G401.6 (cell line): ENCODE results near the gene DPEP2.
"Not testable (repeated sequence)": the region's sequence is repeated elsewhere in the genome, so short reads cannot be mapped to it uniquely, and the experiment has no call there.

Experiments
- FAIRE-seq: peaks from 2 replicates; lab custom pipeline; 2012; peaks lifted over from hg19 to GRCh38; lab: Jason Lieb, UNC

Gene DPEP2

DNA sequence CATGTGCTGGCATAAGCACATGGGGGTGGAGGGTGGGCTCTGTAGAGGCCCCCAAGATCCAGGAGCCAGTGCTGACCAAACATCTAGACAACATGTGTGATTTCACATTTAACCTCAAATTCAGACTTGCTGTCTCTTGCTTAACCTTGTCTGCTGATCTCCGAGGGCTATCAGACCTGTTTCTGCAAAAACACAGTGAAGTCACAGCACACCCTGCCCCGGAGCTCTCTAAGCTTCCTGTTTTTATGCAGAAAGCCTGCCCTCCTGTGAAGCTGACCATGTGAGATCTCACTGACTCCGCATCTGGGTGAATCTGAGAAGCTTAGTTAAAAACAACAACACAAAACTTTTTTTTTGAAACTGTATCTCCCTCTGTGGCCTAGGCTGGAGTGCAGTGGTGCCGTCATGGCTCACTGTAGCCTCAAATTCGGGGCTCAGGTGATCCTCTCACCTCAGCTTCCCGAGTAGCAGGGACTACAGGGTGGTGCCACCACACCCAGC is 6.6 kb upstream of the DPEP2 start:
- no peak for FAIRE-seq

DNA sequence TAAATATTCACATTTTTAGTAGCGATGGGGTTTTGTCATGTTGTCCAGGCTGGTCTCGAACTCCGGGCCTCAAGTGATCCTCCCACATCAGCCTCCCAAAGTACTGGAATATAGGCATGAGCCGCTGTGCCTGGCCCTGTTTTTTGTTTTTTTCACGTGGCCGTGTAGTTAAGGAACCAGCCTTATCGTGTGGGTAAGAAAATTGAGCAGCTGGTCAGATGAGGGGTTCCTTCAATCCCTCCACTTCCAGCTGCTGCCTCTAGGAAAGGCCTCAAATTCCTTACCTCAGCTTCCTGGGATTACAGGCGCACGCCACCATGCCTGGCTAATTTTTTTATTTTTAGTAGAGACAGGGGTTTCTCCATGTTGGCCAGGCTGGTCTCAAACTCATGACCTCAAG is 5.9 kb upstream of the DPEP2 start:
- no peak for FAIRE-seq

DNA sequence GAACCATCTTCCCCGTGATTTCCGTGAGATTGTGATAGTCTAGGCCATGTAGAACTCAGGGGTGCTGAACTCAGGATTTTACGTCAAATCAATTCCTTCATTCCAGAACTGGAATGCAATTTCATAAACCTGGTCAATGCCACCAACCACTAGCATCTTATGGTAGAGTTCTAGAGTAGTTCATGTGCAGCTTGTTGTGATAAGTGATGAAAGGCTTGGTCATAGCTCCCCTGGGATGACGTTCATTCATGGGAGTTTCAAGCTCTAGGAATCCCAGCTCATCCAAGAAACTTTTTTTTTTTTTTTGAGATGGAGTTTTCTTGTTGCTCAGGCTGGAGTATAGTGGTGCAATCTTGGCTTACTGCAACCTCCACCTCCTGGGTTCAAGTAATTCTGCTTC is 3.7 kb upstream of the DPEP2 start:
- FAIRE-seq = no peak

DNA sequence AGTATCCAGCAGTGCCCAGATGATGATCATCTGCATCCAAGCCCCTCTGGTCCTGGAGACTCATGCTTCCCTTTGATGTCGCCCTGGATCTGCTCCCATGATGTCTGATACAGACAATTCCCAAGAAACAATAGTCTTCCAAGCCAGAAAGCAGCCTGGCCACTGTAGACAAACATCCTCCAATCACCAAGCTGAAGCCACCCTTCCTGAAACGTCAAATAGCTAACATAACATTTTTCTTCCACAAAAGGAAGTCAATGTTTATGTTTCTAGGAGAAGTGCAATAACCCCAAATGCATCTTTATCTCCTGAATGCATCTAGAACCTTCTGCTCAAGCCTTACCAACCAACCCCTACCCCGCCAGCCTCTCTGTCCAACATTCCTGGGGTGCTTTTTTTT is 1.2 kb upstream of the DPEP2 start:
- FAIRE-seq = no peak

DNA sequence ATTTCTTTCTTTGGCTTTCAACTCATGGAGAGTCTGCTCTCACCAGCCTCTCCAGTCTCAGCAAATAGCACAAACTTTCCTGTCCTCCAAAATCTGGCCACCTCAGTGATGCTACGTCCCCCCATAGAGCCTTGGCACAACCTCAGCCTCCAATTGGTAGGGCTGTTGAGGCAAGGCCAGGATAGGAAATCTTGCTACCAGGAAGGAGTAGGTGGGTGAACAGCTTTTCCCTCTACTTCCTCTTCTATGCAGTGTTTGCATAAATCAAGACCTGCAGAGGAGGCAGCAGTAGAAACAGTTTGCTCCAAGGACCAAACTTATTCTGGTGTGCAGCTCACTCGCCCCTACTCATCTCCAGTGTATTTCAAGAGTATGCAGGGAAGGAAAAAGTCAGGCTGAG is 701 bp upstream of the DPEP2 start:
- no peak for FAIRE-seq

DNA sequence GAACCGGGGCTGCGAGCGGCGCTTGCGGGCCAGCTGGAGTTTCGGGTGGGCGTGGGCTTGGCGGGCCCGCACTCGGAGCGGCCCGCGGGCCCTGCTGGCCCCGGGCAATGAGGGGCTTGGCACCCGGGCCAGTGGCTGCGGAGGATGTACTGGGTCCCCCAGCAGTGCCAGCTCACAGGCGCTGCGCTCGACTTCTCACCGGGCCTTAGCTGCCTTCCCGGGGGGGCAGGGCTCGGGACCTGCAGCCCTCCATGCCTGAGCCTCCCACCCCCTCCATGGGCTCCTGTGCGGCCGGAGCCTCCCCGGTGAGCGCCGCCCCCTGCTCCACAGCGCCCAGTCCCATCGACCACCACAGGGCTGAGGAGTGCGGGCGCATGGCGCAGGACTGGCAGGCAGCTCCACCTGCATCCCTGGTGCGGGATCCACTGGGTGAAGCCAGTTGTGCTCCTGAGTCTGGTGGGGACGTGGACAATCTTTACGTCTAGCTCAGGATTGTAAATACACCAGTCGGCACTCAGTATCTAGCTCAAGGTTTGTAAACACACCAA is 979 bp downstream of the DPEP2 start:
- not testable (repeated sequence) for FAIRE-seq

DNA sequence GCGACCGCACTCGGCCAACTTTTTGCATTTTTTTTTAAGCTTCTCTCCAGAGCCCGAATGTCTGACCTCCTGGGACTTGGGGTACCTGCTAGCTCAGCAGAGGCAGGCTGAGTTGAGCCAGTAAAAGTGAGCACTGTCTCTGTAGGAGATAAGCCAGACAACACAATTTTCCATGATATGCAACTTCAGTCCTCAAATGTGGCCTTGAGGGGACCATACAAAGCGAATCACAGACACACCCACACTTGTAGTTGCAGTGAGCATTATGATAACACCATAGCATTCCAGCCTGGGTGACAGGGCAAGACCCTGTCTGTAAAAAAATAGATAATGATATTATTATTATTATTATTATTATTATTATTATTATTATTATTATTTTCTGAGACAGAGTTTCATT is 2.6 kb downstream of the DPEP2 start:
- FAIRE-seq = no peak

DNA sequence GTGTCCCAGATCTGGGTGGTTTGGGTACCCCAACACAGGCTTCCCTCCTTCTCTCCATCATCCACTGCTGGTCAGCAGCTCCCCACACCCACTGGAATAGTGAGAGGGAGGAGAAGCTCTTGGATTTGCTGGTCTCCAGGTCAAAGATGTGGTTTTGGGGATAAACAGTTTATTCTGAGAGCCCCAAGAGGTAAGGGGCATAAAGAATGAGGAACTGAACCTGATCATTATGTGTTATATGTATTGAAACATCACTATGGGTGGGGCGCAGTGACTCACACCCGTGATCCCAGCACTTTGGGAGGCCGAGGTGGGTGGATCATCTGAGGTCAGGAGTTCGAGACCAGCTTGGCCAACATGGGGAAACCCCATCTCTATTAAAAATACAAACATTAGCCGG is 3.9 kb downstream of the DPEP2 start:
- FAIRE-seq = no peak

DNA sequence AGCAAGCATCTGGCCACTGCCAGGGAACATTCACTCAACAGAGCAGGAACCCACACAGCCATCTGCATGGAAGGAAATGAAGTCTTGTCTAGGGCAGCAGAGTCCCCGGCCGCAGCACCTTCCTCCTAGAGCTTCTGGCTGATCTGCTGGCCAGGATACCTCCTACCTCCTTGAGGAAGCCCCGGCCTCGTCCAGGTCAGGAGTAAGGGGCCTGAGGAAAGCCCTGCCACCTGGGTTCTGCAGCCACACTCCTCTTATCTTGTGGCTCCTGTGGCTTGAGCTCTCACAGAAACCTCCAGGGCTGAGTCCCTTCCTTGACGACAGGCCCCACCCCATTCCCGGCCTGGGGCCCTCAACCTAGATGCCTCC is 5.3 kb downstream of the DPEP2 start:
- FAIRE-seq = not testable (repeated sequence)

DNA sequence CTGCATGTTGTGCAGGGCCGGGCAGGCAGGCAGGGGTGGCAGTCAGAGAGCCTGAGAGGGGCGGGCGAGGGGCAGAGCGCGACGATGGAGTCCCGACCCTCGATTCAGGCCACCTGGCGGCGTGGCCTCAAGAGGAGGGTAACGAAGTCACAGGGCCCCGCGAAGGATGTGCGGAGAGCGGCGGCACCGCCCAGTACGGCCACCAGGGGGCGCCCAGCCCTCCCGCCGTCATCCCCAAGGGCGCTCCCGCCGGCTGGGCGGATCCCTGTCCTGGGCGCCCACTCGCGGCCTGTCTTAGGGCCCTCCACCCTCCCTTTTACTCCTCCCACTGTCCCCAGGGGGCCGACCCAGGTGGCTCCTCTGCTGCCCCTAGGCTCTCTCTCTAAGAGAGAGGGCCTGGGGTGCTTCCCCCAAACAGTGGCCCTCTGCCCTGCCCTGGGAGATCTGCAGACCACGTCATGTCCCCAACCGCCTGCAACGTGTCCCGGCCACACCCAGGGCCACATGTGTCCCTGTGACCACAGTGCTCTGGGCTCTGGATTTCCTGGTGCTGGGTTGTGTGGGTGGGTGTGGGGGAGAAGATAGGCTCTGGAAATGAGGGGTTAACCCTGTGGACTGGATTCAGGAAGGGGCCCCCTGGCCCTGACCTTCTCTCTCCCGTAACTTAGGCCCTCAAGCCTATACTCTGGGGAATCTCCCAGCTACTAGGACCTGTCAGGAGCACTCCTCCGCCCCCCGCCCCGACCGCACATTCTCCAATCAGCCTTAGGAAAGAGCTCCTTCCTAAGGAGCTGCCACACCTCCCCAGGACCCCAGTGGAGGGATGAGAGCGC is 5.9 kb downstream of the DPEP2 start:
- FAIRE-seq = no peak

DNA sequence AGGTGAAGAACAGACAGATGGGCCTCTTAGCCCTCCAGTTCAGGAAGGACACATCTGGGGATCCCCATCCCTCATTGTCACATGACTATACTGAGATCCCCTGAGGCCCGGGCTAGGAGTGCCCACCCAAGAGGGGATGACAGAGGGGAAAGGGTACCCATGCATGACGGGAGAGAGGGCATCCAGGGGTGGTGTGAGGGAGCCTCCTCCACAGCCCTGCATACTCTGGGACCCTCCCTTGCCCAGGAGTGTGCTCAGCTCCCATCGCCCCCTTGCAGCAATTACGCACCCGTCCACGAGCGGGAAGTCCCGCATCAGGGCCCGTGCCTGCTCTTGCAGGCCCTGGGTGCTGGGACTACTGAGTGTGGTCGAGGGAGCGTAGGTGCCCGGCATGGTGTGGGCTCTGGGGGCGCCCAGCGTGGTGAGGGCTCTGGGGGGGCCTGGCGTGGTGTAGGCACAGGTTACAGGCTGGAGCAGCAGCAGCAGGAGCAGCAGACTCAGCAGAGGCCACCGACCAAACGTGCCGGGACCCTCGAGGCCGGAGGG is 6.5 kb downstream of the DPEP2 start:
- no peak for FAIRE-seq

DNA sequence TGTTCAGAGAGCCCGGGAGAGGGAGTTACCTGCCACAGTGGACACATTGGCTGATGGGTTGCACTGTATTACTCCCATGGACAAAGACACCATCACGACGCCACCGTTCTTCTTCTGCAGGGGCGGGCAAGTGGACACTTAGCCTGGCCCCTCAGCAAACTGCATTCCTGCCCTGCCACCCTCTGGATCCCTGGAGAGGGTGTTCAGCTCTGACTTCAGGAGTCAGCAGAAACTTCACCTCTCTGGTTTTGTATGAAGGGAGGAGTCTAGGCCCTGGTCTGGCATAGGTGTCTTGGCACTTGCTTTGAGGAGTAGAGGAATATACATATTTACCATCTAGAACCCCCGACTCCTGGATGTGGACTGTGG is 9.3 kb downstream of the DPEP2 start:
- FAIRE-seq = no peak

DNA sequence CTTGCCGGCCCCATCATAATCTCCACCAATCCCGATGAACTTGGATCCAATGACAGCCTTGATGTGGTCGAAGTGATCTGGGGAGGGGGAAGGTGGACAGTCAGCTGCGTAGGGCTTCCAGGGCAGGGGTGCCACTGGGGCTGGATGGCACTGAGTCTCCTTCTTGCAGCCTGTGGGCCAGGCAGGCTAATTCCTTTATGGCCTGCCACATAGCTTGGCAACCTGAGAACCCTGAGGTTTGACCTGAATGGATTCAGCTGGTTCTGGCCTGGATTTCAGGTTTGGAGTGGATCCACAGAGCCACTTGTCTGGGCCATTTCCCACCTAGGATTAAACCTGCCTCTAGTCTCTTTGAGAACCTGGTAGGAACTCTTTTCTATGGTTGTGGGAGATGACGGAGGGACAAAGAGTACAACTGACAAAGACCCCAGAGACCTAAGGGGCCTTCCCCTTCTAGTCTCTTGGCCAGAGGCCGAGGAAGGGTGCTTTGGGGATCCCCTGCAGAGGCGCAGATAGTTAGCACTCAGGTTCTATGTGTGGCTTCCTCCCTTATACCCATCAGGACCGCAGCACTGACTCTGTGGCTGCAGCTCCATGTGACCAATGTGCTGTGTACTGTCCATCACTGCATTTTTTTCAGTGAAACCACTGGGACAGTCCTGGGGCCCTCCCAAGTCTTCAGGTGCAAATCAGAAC is 9.8 kb downstream of the DPEP2 start:
- no peak for FAIRE-seq

DNA sequence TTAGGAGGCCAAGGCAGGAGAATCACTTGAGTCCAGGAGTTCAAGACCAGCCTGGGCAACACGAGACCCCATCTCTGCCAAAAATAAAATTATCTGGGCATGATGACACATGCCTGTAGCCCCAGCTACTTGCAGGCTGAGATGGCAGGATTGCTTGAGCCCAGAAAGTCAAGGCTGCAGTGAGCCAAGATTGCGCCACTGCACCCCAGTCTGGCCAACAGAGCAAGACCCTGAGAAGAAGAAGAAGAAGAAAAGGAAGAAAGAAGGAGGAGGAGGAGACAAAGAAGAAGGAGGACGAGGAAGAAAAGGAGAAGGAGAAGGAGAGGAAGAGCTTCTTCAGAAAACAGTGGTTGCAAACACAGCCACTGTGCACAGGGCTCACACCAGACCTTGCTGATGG is 10.6 kb downstream of the DPEP2 start:
- FAIRE-seq = no peak

DNA sequence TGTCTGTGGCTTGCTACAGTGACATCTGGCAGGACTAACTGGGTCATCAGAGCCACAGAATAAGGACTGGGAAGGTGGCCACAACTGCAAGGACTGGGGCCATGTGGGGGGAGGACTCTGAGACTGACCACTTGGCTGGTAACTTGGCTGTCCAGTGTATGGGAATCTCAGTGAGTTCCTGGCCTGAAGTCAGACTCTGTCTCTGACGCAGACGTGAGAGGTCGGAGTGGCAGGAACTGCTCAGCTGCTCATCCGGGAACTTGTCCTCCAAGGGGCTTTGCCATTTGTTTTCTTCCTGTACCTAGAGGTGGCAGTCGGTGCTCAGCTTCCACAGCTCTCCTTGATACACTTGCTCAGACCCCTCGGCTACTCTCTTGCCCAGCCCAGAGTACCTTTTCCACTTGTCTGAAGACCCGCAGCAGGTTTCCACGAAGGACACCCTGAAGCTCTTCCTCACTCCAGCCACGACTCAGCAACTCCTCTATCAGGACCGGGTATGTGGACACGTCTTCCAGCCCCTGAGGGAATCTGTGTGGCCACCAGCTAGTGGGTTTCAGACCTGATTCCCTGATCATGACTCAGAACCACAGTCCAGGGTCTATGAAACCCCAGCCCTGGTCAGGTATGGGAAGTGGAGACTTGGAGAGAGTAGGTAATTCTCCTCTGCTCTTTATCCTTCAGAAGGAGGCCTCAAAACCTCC is 11.7 kb downstream of the DPEP2 start:
- no peak for FAIRE-seq

DNA sequence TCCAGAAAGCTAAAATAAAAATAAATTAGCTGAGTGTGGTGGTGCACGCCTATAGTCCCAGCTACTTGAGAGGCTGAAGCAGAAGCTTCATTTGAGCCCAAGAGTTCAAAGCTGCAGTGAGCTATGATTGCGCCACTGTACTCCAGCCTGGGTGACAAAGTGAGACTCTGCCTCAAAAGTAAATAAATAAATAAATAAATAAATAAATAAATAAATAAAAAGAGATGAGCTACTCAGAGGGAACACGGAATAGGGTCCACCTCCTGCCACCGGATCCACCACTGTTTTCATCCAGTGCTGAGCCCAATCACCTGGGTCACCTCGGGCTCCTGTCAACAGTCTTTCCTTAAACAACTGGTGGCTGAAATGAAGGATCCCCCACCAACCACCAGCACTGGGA is 12.3 kb downstream of the DPEP2 start:
- FAIRE-seq = no peak

DNA sequence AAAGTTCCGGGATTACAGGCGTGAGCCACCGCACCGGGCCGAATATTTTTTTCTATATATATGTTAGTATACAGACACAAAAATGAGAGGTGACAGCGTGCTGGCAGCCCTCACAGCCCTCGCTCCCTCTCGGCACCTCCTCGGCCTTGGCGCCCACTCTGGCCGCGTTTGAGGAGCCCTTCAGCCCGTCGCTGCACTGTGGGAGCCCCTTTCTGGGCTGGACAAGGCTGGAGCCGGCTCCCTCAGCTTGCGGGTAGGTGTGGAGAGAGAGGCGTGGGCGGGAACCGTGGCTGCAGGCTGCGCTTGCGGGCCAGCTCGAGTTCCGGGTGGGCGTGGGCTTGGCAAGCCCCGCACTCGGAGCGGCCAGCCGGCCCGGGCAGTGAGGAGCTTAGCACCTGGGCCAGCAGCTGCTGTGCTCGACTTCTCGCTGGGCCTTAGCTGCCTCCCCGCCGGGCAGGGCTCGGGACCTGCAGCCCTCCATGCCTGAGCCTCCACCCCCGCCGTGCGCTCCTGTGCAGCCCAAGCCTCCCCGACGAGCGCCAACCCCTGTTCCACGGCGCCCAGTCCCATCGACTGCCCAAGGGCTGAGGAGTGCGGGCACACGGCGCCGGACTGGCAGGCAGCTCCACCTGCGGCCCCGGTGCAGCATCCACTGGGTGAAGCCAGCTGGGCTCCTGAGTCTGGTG is 17.1 kb downstream of the DPEP2 start:
- no peak for FAIRE-seq

DNA sequence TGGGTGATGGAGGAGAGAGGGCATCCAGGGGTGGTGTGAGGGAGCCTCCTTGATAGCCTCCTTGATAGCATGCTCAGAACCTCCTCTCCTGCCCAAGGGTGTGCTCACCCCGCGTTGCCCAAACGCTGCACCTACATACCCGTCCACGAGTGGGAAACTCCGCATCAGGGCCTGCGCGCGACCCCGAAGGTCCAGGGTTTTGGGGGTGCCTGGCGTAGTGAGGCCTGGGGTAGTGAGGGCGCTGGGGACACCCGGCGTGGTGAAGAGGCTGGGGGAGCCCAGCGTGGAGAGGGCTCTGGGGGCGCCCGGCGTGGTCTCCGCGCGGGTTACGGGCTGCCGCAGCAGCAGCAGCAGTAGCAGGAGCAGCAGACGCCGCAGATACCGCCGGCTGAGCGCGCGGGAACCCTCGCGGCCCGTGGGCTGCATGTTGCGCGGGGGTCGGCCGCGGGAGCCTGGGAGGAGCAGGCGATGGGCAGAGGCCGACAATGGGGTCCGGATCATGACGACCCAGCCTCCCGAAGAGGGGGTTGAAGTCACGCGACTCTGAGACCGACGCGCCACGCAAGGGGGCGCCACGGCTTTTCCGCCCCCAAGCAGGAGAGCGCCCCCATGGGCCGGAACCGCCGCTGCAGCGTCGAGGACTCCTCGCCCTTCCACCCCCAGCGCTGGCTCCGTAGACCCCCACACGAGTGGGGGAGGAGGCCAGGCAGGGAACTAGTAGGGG is 19.2 kb downstream of the DPEP2 start, which contains the start of gene DPEP3:
TSS of gene DPEP3 (minus strand) at position 545 of the 724 bp plus-strand sequence. CDS start at position 426, 119 bp downstream.
- no peak for FAIRE-seq

DNA sequence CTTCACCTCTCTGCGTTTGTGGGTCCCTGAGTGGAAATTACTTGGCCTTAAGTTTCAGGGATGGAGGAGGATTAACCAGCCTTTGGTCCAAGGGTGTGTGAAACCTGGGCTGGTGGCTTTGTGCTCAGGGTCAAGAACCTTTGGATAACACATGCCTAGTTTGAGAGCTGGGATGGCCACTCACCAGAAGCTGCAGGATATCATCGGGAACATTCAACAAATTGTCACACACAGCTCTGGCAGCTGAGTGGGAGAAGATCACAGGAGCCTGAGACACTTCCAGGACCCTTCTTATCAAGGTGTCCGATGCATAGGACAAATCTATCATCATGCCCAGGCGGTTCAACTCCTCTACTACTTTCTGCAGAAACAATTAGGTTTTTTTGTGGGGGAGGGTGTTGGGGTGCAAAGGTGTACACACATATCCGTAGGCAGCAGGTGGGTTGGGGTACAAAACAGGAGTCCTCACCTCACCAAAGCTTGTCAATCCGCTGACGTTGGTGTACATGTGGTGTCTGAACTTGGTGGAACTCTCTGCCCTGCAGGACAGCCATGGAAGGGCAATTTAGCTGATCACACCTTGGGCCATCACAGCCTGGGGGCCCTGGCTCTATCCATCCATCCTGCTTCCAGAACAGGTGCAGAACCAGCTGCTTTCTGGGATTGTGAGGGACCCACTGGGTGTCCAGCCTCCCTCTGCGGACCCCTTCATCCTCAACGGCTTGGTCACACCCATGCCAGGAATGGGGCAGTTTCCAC is 21.6 kb downstream of the DPEP2 start:
- no peak for FAIRE-seq

DNA sequence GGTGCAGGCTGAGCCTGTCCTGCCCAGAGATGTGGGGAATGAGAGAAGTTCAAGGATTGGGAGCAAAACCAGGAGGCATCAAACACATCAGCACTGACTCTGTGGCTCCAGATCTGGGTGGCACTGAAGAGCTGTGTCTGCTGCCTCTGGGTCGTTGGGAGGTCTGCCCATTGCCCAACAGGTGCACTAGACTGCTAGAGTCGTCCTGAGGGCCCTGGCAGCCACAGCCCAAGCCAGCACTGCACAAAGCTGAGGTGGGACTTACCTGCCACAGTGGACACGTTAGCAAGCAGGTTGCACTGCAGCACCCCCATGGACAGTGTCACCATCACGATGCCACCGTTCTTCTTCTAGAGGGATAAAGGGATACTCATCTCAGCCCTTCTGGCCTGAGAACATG is 22.3 kb downstream of the DPEP2 start:
- no peak for FAIRE-seq
